Measurements from ENCODE around the gene RYR2. TPM values are rescaled to one million over a fixed set of nuclear protein-coding genes. Genes with fewer than 3 reads are reported as not detected.

Gene RYR2
- total and polyA plus RNA-seq, 9 of the 15 experiments (the other 6 are each of a cell fraction or from before 2014, with no cell fraction given), result 0.03 to 0.42 (median 0.14) TPM

- H3K79me2 ChIP-seq (ENCODE audit: control insufficient read depth, insufficient read depth, low read length), result no peaks in the 10 kb centered on the region
- H3K4me2 ChIP-seq (ENCODE audit: insufficient read depth, low read length), result no peak overlapping the region
- no peak overlapping the region for H3K9ac ChIP-seq (ENCODE audit: insufficient read depth in 1 of 2, low read depth in 2 of 2, low read length in 2 of 2)
- intact Hi-C loops (cut with micrococcal nuclease), result no loop called here
- FAIRE-seq (no peak), ATAC-seq (no peak), DNase-seq (ENCODE audit: extremely low read depth in 1 of 4, low spot score in 3 of 4) (no peak)
- H3K27ac ChIP-seq (ENCODE audit: extremely low read depth, low read depth, low read length), result no peak overlapping the region
- ChIA-PET CTCF (ENCODE audit: low intra/inter-chr PET ratio) (no interaction called here), POLR2A (no interaction called here)
- H3K27me3 ChIP-seq (ENCODE audit: control insufficient read depth in 2 of 2, insufficient read depth in 2 of 2, low read length in 2 of 2), result no peaks in the 10 kb centered on the region
- H3K36me3 ChIP-seq (ENCODE audit: control insufficient read depth, insufficient read depth, low read length), result no peaks in the 10 kb centered on the region
- H3K9me1 ChIP-seq (ENCODE audit: control insufficient read depth, insufficient read depth, low read length), result no peaks in the 10 kb centered on the region
- no peak overlapping the region for H2AFZ ChIP-seq (ENCODE audit: low read depth, low read length)
- TF ChIP-seq ZNF184 (CRISPR knock-in tag; IDR thresholded peaks at IDR 0.05) (no peak), ZBTB43 (CRISPR knock-in tag; IDR thresholded peaks at IDR 0.05) (no peak), MAFG (tag; conservative IDR thresholded peaks at IDR 0.05) (no peak)
- BruUV-seq (replicated peaks), result no TSS peak
- H4K20me1 ChIP-seq (replicated peaks; ENCODE audit: control insufficient read depth, insufficient read depth, low read length), result no peaks in the 10 kb centered on the region
- no peaks in the 10 kb centered on the region for H3K9me3 ChIP-seq (replicated peaks; ENCODE audit: control insufficient read depth, insufficient read depth, low read depth, low read length)
- H3K4me3 ChIP-seq, result no peak overlapping the region
- 2% methylated on average over 2 of the region's 2 CpGs for WGBS (ENCODE audit: insufficient coverage, low coverage, missing lambda C conversion rate)
- in situ Hi-C loops (cut with MboI), result no loop called here
- H3K4me1 ChIP-seq (replicated peaks in 1 of 2; ENCODE audit: control insufficient read depth in 2 of 2, insufficient read depth in 2 of 2, low read length in 2 of 2), result no peaks in the 10 kb centered on the region
Observed at GRCh38 chr1:237211540-237211939, 169.6 kb downstream of the RYR2 start.

- POLR2A ChIA-PET, result no interaction called here
- CTCF ChIA-PET (ENCODE audit: low intra/inter-chr PET ratio), result no interaction called here
Observed at GRCh38 chr1:237219751-237220642, 178.0 kb downstream of the RYR2 start.

More at GRCh38 chr1:237219751-237220642, 178.0 kb downstream of the RYR2 start:
- H3K9me3 ChIP-seq (replicated peaks; ENCODE audit: control insufficient read depth, insufficient read depth, low read depth, low read length), result no peaks in the 10 kb centered on the region
- FAIRE-seq, result no peak
- H3K27me3 ChIP-seq (ENCODE audit: control insufficient read depth in 2 of 2, insufficient read depth in 2 of 2, low read length in 2 of 2), result no peaks in the 10 kb centered on the region
- H3K36me3 ChIP-seq (ENCODE audit: control insufficient read depth, insufficient read depth, low read length), result no peaks in the 10 kb centered on the region
- in situ Hi-C loops (cut with MboI), result no loop called here
- no peaks in the 10 kb centered on the region for H3K4me1 ChIP-seq (replicated peaks in 1 of 2; ENCODE audit: control insufficient read depth in 2 of 2, insufficient read depth in 2 of 2, low read length in 2 of 2)
- BruUV-seq (replicated peaks), result no TSS peak
- no peaks in the 10 kb centered on the region for H3K79me2 ChIP-seq (ENCODE audit: control insufficient read depth, insufficient read depth, low read length)
- no peak for DNase-seq (ENCODE audit: extremely low read depth in 1 of 4, low spot score in 3 of 4)
- no peak overlapping the region for H3K9ac ChIP-seq (ENCODE audit: insufficient read depth in 1 of 2, low read depth in 2 of 2, low read length in 2 of 2)
- no peak for ATAC-seq
- H3K27ac ChIP-seq (ENCODE audit: extremely low read depth, low read depth, low read length), result no peak overlapping the region
- H3K4me3 ChIP-seq, result no peak overlapping the region
- WGBS (ENCODE audit: insufficient coverage, low coverage, missing lambda C conversion rate), result 2% methylated on average over 11 of the region's 11 CpGs
- intact Hi-C loops (cut with micrococcal nuclease), result no loop called here
- H4K20me1 ChIP-seq (replicated peaks; ENCODE audit: control insufficient read depth, insufficient read depth, low read length), result no peaks in the 10 kb centered on the region
- H3K9me1 ChIP-seq (ENCODE audit: control insufficient read depth, insufficient read depth, low read length), result no peaks in the 10 kb centered on the region
- no peak overlapping the region for H2AFZ ChIP-seq (ENCODE audit: low read depth, low read length)
- no peak overlapping the region for H3K4me2 ChIP-seq (ENCODE audit: insufficient read depth, low read length)
- no peak for TF ChIP-seq NUFIP1 (IDR thresholded peaks at IDR 0.05; ENCODE audit: partially characterized antibody)
- TF ChIP-seq THRA (IDR thresholded peaks at IDR 0.05), result no peak
- no peak for TF ChIP-seq NCOR1 (IDR thresholded peaks at IDR 0.05)
- no peak for TF ChIP-seq CREB5 (CRISPR knock-in tag; IDR thresholded peaks at IDR 0.05)
- TF ChIP-seq ZBTB9 (CRISPR knock-in tag; IDR thresholded peaks at IDR 0.05), result no peak
